NB4 (cell line): ENCODE data around the gene CCDC7.
"Not testable (repeated sequence)": the region's sequence is repeated elsewhere in the genome, so short reads cannot be mapped to it uniquely, and the experiment has no call there.

Experiments used
- DNase-seq: peaks from one replicate; pipeline ENCODE4 v3.0.0; 2010; ENCODE audit warnings: low read depth
- H3K4me3 ChIP-seq: one replicate; pipeline ENCODE4 v1.5.1; 2011; ENCODE audit warnings: mild to moderate bottlenecking, low read depth, low read length, moderate library complexity
- MAX ChIP-seq: IDR thresholded peaks from 2 replicates; pipeline ENCODE4 v1.6.1; 2011; ENCODE audit warnings: low read depth, low read length
- MYC ChIP-seq: IDR thresholded peaks from 2 replicates; pipeline ENCODE4 v1.6.1; 2011; ENCODE audit warnings: low read depth, low read length
- POLR2A ChIP-seq: IDR thresholded peaks from 2 replicates; pipeline ENCODE4 v1.6.1; 2011; ENCODE audit warnings: mild to moderate bottlenecking; ENCODE audit not compliant: insufficient read length; ENCODE audit errors: extremely low read depth
- TF ChIP-seq, protein P1 (sequence below): IDR thresholded peaks from one replicate; pipeline ENCODE4 v1.5.1; 2012; ENCODE audit warnings: low read depth, low read length

Gene CCDC7

DNA sequence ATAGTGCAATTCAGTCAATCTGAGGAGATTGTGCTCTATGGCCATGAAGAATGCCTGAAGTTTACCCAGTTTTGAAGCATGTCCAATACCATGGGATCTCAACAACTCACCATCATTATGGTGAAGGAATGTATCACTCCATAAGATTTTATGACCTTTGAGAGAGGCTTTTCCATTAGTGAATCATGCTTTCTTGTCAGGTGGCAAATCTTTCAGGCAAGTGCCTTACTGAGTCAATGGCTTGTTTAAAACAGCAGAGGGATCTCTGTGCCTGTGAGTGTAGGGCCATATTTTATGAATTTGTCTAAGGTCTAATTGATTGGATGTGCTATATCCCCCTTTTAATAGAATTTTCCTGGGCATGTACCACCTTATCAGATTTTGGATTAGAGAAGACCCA lies 131.5 kb downstream of the CCDC7 start:
- DNase-seq: no peak
- TF ChIP-seq, protein P1, sequence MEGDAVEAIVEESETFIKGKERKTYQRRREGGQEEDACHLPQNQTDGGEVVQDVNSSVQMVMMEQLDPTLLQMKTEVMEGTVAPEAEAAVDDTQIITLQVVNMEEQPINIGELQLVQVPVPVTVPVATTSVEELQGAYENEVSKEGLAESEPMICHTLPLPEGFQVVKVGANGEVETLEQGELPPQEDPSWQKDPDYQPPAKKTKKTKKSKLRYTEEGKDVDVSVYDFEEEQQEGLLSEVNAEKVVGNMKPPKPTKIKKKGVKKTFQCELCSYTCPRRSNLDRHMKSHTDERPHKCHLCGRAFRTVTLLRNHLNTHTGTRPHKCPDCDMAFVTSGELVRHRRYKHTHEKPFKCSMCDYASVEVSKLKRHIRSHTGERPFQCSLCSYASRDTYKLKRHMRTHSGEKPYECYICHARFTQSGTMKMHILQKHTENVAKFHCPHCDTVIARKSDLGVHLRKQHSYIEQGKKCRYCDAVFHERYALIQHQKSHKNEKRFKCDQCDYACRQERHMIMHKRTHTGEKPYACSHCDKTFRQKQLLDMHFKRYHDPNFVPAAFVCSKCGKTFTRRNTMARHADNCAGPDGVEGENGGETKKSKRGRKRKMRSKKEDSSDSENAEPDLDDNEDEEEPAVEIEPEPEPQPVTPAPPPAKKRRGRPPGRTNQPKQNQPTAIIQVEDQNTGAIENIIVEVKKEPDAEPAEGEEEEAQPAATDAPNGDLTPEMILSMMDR: no peak
- TF ChIP-seq MYC (no peak), MAX (no peak), POLR2A (no peak)
- H3K4me3 ChIP-seq: no peak overlapping the region

GRCh38 chr10:32582946-32583345 lies 137.0 kb downstream of the CCDC7 start:
- H3K4me3 ChIP-seq: no peak overlapping the region
- DNase-seq: no peak
- no peak for TF ChIP-seq MYC
- no peak for TF ChIP-seq POLR2A
- TF ChIP-seq MAX: no peak
- TF ChIP-seq, protein P1: no peak

- H3K4me3 ChIP-seq, DNase-seq: not testable (repeated sequence)
Observed at GRCh38 chr10:32598022-32598421, 152.1 kb downstream of the CCDC7 start.

- TF ChIP-seq MYC: no peak
- H3K4me3 ChIP-seq: no peak overlapping the region
- no peak for DNase-seq
Observed at GRCh38 chr10:32600317-32600716, 154.4 kb downstream of the CCDC7 start.

GRCh38 chr10:32601562-32601961 lies 155.6 kb downstream of the CCDC7 start:
- DNase-seq, H3K4me3 ChIP-seq: not testable (repeated sequence)

DNA sequence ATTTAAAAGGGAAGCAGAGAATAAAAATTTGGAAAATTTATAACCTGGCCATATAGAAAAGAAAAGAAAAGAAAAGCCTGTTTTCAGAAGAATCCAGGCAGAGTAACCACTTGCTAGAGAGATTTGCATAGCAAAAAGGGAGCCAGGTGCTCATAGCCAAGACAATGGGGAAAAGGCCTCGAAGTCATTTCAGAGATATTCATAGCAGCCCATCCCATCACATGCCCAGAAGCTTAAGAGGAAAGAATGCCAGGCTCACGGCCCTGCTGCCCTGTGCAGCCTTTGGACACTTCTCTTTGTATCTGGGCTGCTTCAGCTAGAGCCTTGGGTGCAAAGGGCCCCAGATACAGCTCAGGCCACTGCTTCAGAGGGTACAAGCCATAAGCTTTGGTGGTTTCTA lies 159.8 kb downstream of the CCDC7 start:
- H3K4me3 ChIP-seq: no peak overlapping the region
- DNase-seq: no peak
- TF ChIP-seq POLR2A (no peak), MYC (no peak), MAX (no peak)
- TF ChIP-seq, protein P1: no peak

DNA sequence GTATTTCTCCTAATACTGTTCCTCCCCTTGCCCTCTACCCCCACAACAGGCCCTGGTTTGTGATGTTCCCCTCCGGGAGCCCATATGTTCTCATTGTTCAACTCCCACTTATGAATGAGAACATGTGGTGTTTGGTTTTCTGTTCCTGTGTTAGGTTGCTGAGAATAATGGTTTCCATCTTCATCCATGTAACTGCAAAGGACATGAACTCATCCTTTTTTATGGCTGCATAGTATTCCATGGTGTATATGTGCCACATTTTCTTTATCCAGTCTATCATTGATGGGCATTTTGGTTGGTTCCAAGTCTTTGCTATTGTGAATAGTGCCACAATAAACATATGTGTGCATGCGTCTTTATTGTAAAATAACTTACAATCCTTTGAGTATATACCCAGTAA lies 164.6 kb downstream of the CCDC7 start:
- DNase-seq, H3K4me3 ChIP-seq: not testable (repeated sequence)

GRCh38 chr10:32616438-32616837 lies 170.5 kb downstream of the CCDC7 start:
- TF ChIP-seq, protein P1: no peak
- no peak for TF ChIP-seq MYC
- no peak for TF ChIP-seq MAX
- TF ChIP-seq POLR2A: no peak
- DNase-seq: no peak
- H3K4me3 ChIP-seq: no peak overlapping the region
